Epithelial cell of proximal tubule (primary cell): Measurements from ENCODE around the gene YWHAG. TPM values are rescaled to one million over a fixed set of nuclear protein-coding genes. Genes with fewer than 3 reads are reported as not detected.
"Not testable (repeated sequence)": the region's sequence is repeated elsewhere in the genome, so short reads cannot be mapped to it uniquely, and the experiment has no call there.

Experiments used
- DNase-seq: peaks from one replicate; pipeline ENCODE4 v3.0.0-alpha.2; 2011; ENCODE audit warnings: low read depth
- H3K4me3 ChIP-seq: 2 replicates; pipeline ENCODE4 v1.5.1; 2011; ENCODE audit warnings: low read depth, mild to moderate bottlenecking, low read length
- CTCF ChIP-seq: conservative IDR thresholded peaks from 2 replicates; pipeline ENCODE4 v1.5.1; 2012; ENCODE audit warnings: low read depth, mild to moderate bottlenecking, low read length
- total RNA-seq: library from RNA; depleted of rRNA; stranded (reverse); fragments of >200 nt; gene quantifications from 2 replicates; pipeline ENCODE4 v1.2.3, GENCODE V29; 2015

Gene YWHAG
- 71.4 and 74.7 TPM in 2 replicates for total RNA-seq

- DNase-seq = no peak
- H3K4me3 ChIP-seq = peak within 1 kb of the TSS; percentile 70
- TF ChIP-seq CTCF = no peak
Measured at GRCh38 chr7:76358481-76359110, at the start of gene YWHAG. Gene YWHAG, minus strand, starts transcription at chr7:76358991. Its CDS starts 183 bp downstream, at chr7:76358808.

GRCh38 chr7:76408121-76408560 lies 49.4 kb upstream of the YWHAG start:
- no peak for TF ChIP-seq CTCF
- no peak for DNase-seq
- no peak overlapping the region for H3K4me3 ChIP-seq

- no peak for DNase-seq
- no peak overlapping the region for H3K4me3 ChIP-seq
- TF ChIP-seq CTCF = no peak
Measured at GRCh38 chr7:76407718-76408117, 48.9 kb upstream of the YWHAG start.

GRCh38 chr7:76405738-76406137 lies 46.9 kb upstream of the YWHAG start:
- TF ChIP-seq CTCF = no peak
- DNase-seq = no peak
- H3K4me3 ChIP-seq = no peak overlapping the region

GRCh38 chr7:76403780-76404494 lies 45.1 kb upstream of the YWHAG start:
- DNase-seq = no peak
- TF ChIP-seq CTCF = no peak
- no peak overlapping the region for H3K4me3 ChIP-seq

- H3K4me3 ChIP-seq, DNase-seq: not testable (repeated sequence)
Measured at GRCh38 chr7:76403097-76403496, 44.3 kb upstream of the YWHAG start.

GRCh38 chr7:76400248-76400647 lies 41.5 kb upstream of the YWHAG start:
- no peak overlapping the region for H3K4me3 ChIP-seq
- DNase-seq = no peak
- no peak for TF ChIP-seq CTCF
